DMS 273 treated with DMSO at 0.1 percent for 48 hours (cell line): ENCODE results near the gene PCGF1.

ENCODE experiments used
- DNase-seq: peaks from one replicate; lab custom pipeline; 2025; lab: John Stamatoyannopoulos, UW

PCGF1 gene

GRCh38 chr2:74515271-74515980 is 7.9 kb upstream of the PCGF1 start:
- DNase-seq: no peak

GRCh38 chr2:74514368-74515270 is 7.1 kb upstream of the PCGF1 start, which contains the start of gene TLX2:
Gene TLX2 (plus strand): TSS chr2:74514450. CDS start chr2:74514807, 357 bp downstream.
- DNase-seq: no peak

- DNase-seq: no peak
These were observed 6.3 kb upstream of the PCGF1 start for GRCh38 chr2:74513605-74514367.

- DNase-seq: no peak
These were observed 5.5 kb upstream of the PCGF1 start for GRCh38 chr2:74512744-74513604.

- peak; percentile 29 for DNase-seq
These were observed 3.9 kb upstream of the PCGF1 start for GRCh38 chr2:74511104-74511989.

- DNase-seq: no peak
These were observed 2.8 kb upstream of the PCGF1 start for GRCh38 chr2:74510272-74510671.

- peak; percentile 76 for DNase-seq
These were observed 528 bp upstream of the PCGF1 start for GRCh38 chr2:74507926-74508520.

GRCh38 chr2:74505448-74506246 is 1.8 kb downstream of the PCGF1 start:
- no peak for DNase-seq

GRCh38 chr2:74504591-74504990 is 2.9 kb downstream of the PCGF1 start:
- no peak for DNase-seq

- no peak for DNase-seq
These were observed 3.7 kb downstream of the PCGF1 start for GRCh38 chr2:74503506-74504475.

- DNase-seq: no peak
These were observed 4.6 kb downstream of the PCGF1 start for GRCh38 chr2:74502720-74503505.

GRCh38 chr2:74502147-74502719 is 5.3 kb downstream of the PCGF1 start:
- DNase-seq: no peak

- no peak for DNase-seq
These were observed 6.0 kb downstream of the PCGF1 start for GRCh38 chr2:74501335-74502071.

- no peak for DNase-seq
These were observed 6.9 kb downstream of the PCGF1 start for GRCh38 chr2:74500578-74500946.

GRCh38 chr2:74499940-74500577 is 7.4 kb downstream of the PCGF1 start:
- DNase-seq: no peak
